CD4-positive, alpha-beta T cell treated with Interleukin-15 for 1 hour (primary cell): ENCODE measurements around the gene ALX4.

ENCODE experiments used
- DNase-seq: peaks from one replicate; pipeline ENCODE4 v3.0.0-alpha.2; 2020

The ALX4 gene

DNA sequence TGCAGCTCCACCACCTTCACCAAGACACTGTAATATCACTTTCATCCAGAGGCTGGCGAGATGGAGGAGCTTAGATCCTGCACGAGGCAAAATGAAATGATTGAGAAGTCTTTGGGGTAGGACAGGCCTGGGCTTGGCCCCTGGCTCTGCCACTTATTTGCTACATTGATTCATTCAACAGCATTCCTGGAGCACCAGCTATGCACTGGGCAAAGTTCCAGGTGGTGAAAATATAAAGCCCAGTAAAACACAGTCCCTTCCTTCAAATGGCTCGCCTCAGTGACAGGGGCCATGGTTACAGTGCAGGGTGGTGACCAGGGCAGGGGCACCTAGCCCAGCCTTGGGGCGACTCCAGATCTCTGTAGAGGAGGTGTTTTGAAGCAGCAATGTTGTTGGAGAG, 19.7 kb downstream of the ALX4 start:
- no peak for DNase-seq

- no peak for DNase-seq
Observed at GRCh38 chr11:44288133-44288526, 21.8 kb downstream of the ALX4 start.

GRCh38 chr11:44286911-44287310, 23.0 kb downstream of the ALX4 start:
- DNase-seq, result no peak

- peak; percentile 40 for DNase-seq
Observed at GRCh38 chr11:44286268-44286880, 23.6 kb downstream of the ALX4 start.

DNA sequence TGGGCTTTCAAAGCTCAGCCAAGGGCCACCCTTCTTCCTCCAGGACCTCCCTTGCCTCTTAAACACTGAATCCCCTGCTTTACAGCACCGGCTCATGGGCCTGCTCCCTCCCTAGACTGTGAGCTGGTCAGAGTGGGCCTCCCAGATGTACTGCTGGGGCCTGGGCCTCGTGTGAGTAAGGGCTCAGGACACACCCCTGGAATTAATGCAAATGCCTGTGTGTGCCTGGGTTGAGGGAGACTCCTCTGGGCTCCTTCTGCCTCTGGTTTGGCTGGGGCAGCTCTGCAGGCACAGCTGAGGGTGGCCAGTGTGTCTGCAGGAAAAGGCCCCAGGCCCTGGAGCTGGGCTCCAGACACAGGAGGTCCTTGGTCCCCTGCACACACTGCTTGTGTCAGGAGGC, 24.2 kb downstream of the ALX4 start:
- DNase-seq, result no peak

GRCh38 chr11:44282620-44283019, 27.3 kb downstream of the ALX4 start:
- no peak for DNase-seq

DNA sequence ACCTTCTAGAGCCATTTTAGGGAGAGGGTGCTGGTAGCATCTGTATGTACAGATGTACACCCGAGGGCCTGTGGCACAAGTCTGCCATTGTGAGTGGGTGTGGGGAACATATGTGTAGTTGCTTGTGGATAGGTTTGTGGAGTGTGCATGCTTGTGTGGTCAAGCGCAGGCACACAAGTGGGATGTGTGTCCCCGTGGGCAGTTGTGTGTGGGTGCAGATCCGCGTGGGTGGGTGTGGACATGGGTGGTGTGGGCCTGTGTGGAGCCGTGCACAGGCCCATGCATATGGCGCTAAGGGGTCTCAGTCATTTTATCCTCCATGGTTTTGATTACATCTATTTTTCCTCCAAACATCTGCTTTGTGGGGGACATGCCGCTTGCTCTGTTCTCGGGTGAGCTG, 28.8 kb downstream of the ALX4 start:
- DNase-seq, result no peak

GRCh38 chr11:44280257-44280656, 29.7 kb downstream of the ALX4 start:
- DNase-seq, result no peak

GRCh38 chr11:44279483-44279882, 30.5 kb downstream of the ALX4 start:
- no peak for DNase-seq

DNA sequence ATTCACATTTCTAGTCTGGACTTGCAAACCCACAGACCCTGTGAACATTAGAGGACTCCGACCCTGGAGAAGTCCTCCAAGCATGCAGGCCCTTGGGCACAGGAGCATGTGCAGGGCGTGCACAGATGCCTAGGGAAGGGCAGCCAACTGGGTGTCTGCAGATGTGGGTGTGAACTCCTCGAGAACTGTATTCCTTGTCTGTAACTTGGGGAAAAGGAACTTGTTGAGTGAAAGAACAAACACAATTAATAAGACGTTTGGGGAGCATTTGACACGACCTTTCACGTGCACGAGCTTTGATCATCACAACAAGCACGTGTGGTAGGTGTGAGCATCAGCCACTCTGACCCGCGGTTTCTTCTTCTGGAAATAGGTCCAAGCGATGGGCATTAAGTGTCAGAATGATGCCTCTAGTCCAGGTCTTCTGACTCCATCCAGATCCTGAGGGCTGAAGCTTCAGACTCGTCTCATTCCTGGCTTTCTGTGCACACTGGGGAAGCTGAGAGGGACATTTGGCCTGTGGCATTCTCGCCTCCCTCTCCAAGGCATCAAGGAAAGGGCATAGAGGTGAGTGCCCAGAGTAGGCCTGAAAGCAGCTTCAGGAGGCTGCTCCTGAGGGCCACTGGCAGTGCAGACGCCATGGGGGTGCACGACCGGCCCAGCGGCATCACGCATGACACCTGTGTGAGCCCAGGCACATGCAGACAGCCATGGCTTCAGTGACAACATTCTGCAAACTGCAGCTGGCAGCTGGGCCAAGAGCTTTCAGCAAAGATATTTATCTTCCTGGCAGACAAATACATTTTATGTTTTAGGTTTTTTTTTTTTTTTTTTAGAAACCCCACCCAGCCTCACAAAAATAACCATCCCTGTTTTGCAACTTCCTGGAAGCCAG, 32.5 kb downstream of the ALX4 start:
- no peak for DNase-seq

DNA sequence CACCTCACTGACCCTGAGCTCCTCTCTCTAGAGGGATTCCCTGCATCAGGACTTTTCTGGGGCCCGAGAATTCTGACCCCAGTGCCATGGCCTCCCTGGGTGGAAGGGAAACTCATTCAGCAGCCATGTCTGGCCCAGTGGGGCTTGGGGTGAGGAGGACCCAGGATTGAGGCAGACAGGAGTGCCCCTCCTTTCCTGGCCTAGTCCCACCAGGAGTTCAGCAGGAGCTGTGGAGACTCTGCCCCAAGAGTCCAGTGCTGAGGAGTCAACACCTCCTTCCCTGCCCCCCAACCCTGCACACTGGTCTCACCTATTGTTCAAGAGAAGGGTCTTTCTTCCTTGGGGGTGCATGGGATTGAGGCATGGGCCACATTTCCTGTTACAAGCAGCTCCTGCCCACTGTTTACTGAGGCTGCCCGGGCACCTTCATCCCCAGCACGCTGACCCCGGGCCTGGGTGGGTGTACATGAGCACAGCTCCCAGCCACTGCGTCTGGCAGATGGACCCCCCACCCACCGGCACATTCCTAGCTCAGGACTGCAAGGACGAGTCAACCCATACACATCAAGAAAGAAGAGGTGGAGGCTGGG, 33.9 kb downstream of the ALX4 start:
- DNase-seq, result no peak

DNA sequence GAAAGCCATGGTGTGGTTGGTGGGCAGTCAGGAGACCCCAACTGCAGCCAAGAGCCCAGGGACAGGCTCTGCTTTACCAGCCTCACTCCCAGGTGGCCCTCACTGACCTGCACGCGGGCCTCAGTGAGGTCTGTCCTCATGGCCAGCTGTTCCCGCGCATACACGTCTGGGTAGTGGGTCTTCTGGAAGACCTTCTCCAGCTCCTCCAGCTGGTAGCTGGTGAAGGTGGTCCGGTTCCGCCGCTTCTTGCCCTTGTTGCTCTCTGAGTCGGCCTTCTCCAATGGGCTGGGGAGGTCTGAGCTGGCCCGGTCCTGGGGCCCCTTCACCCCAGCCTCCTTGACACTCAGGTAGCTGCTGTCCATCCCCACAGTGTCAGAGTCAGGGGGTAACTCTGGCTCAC, 34.7 kb downstream of the ALX4 start:
- no peak for DNase-seq

DNA sequence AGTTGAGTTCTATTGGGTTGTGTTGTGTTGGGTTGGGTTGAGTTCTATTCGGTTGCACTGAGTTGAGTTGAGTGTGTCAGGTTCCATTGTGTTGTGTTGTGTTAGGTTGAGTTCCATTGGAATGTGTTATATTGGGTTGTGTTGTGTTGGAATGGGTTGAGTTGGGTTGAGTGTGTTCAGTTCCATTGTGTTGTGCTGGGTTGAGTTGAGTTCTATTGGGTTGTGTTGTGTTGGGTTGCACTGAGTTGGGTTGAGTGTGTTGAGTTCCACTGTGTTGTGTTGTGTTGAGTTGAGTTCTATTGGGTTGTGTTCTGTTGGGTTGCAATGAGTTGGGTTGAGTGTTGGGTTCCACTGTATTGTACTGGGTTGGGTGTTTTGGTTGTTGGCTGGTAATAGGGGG, 35.5 kb downstream of the ALX4 start:
- no peak for DNase-seq

DNA sequence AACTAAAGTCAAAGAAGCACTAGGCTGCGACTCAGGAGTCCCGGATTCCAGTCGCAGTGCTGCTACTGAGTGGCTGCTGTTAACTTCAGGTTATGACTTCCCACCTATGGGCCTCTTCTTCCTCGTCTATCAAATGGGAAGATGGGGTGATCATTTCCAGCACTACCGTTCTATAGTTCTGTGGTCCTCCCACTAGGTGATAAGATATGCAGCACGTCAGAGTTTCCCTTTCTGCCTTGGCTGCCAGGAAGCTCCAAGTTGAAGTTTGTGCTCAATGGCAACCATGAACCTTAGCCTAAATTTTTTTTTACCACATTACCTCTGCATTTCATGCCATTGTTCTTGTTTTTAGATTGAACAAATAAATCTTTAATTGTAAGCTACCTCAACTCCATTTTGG, 38.7 kb downstream of the ALX4 start:
- DNase-seq, result no peak

GRCh38 chr11:44270403-44271273, 39.3 kb downstream of the ALX4 start:
- DNase-seq, result no peak

DNA sequence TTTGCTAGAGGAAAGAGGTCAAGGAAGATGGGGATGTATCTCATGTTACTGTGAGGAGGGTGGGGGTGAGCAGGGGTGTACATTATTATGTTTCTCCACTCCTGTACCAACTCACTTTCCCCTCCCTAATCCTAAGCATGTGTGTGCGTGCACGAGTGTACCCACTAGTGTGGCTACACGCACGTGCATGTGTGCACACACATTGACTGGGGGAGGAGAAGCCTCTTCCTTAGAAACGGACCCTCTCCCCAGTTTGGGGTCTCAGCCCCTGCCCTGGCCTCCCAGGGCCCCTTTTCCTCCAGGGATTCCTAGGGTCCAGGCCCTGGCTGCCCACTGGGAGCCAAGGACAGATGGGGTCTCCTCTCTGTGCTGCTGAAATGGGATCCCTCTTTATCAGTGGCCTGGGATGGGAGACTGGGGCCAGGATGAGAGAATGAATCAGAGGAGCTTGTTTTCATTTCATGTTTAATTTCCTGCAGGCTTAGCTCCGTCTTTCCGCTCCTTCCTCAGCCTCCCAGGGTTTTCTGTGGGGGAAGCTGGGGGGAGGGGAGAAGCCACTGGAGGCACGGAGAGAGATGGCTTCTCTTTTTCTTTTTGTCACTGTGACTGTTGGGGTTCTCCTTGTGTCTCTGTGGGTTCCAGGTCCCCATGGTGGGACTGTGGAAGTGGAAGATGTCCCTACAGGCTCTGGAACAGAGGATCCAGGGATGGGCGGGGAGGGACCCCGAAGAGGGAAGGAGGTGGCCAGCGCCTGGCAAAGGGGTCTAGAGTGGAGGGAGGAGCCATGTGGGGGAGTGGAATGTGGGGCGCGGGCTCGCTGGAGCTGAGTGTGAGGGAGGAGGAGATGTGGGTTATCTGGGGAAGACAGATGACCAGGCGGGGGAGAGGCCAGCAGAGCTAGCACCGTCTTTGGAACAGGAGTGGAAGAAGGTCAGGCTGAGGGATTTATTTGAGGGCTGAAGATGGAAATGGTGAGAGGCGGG, 40.3 kb downstream of the ALX4 start:
- DNase-seq, result no peak

- DNase-seq, result no peak
Observed at GRCh38 chr11:44268614-44269080, 41.3 kb downstream of the ALX4 start.

DNA sequence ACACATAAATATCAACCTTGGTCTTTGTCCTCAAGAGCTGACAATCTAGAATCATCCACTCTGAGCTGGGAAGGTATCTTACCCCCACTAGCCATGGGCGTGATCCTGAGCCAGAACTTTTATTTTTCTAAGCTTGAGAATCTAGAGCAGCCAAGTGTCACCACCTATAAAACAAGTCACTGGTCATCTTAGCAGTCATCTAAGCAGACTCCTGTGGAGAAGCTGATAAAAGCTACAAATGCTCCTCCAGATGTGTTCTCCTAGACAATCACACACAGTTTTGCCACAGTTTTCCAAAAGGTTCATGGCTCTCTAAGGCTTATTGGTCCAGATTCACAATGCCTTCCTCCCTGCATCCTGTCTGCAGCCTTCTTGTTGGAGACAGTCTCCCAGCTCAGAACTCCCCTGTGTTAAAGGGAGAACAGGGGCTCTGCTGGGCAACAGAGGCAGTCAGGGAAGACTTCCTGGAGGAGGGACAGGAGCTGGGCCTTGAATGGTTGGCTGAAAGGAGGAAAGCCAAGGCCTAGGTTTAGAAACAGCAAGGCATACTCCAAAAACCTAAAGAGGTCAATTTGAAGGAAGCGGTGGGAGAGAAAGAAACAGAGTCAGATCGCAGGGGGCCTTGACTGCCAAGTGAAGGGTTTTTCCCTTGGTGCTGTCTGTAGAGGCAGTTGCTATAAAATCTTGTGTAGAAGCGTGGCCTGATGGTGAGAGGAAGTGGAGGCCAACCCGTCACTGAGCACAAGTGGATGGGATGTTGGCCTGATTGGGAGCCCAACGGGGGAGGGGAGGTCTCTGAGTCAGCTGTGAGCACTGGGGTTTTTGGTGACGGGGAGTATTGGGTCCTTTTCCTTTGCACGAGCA, 42.0 kb downstream of the ALX4 start:
- DNase-seq, result no peak

DNA sequence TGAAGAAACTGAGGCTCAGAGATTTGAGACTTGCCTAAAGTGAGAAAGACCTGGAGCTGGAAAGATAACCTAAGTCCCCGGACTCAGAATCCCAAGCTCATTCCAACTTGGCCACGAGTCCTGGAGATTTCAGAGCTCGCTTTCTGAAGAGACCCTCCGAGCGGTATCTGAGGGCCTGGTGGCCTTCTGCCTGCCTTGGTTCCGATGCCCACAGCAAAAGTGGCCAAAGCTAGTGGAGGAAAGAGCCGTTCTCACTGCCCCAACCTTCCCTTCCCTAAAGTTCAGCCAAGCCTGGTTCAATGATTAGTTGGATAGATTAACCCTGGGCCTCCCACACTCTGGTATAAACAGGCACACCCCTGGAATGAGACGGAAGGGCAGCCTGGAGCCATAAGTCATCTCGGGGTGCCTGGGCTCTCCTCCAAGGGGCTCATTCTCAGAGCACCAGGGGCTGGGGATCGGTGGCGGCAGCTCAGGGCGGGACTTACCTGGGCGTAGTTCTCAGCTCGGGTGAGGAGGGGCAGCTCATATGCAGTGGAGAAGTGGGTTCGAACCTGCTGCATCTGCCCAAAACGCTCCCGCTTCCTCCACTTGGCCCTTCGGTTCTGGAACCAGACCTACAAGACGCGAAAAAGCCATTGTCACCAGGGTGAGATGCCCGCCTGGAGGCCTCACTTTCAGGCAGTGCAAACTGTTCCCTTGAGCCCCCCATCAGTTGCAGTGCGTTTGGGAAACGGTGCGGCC, 42.8 kb downstream of the ALX4 start:
- no peak for DNase-seq
